Uterus (tissue), 4 donors: ENCODE measurements around the gene TUB. TPM values are rescaled to one million over a fixed set of nuclear protein-coding genes. Genes with fewer than 3 reads are reported as not detected.

Experiments
- DNase-seq, 2 donors: peaks; one replicate each; pipeline ENCODE4 v3.0.0-alpha.2; 2019 to 2020
- H3K27ac ChIP-seq, 2 donors: fragments of 200-600 bp; sonication (generic); 1 replicate in 1 of 2; 2 replicates in 1 of 2; pipeline ENCODE4 v1.5.1; 2016 to 2018
- H3K27me3 ChIP-seq, 2 donors: fragments of 200-600 bp; sonication (generic); one replicate each; pipeline ENCODE4 v1.5.1; 2018 to 2019; ENCODE audit warnings: control low read depth in 1 of 2
- H3K36me3 ChIP-seq, 2 donors: fragments of 200-600 bp; sonication (generic); one replicate each; pipeline ENCODE4 v1.5.1; 2019; ENCODE audit warnings: control low read depth in 1 of 2
- H3K4me1 ChIP-seq, 2 donors: fragments of 200-600 bp; sonication (generic); one replicate each; pipeline ENCODE4 v1.5.1; 2018 to 2019; ENCODE audit warnings: control low read depth in 1 of 2
- H3K4me3 ChIP-seq, 2 donors: fragments of 200-600 bp; sonication (generic); 1 replicate in 1 of 2; 2 replicates in 1 of 2; pipeline ENCODE4 v1.5.1; 2018 to 2019; ENCODE audit warnings: mild to moderate bottlenecking in 1 of 2
- H3K9me3 ChIP-seq, 2 donors: fragments of 200-600 bp; sonication (generic); one replicate each; pipeline ENCODE4 v1.5.1; 2019; ENCODE audit warnings: control low read depth in 1 of 2
- POLR2A ChIP-seq, 2 donors: fragments of 450-650 bp; IDR thresholded peaks; one replicate each; pipeline ENCODE4 v1.6.1; 2016; ENCODE audit warnings: antibody characterized with exemption in 2 of 2, mild to moderate bottlenecking in 1 of 2, moderate library complexity in 1 of 2
- intact Hi-C: fragments of 100-400 bp; cut with DNase I; formaldehyde crosslinking; loops from one replicate; pipeline ENCODE4 v1.15.1; 2023; ENCODE audit warnings: low total_unique reads
- total RNA-seq, 4 donors: library from RNA; depleted of rRNA in 3 of 4; stranded (reverse); fragments of >200 nt in 3 of 4; gene quantifications; one replicate each; pipeline versions ENCODE4 v1.1.0 to v1.2.4, GENCODE V29; 2014 to 2023
- TF ChIP-seq, protein P1 (sequence below), 4 experiments: fragments of 200-600 bp in 2 of 4; fragments of 450-650 bp in 2 of 4; sonication (generic) in 2 of 4; IDR thresholded peaks; one replicate each; pipeline ENCODE4 v1.5.1; 2016 to 2019; ENCODE audit warnings: antibody characterized with exemption in 4 of 4, mild to moderate bottlenecking in 2 of 4, moderate library complexity in 1 of 4
- donor health status: DM: yes; HTN: yes; CAD: no.

Gene TUB, protein sequence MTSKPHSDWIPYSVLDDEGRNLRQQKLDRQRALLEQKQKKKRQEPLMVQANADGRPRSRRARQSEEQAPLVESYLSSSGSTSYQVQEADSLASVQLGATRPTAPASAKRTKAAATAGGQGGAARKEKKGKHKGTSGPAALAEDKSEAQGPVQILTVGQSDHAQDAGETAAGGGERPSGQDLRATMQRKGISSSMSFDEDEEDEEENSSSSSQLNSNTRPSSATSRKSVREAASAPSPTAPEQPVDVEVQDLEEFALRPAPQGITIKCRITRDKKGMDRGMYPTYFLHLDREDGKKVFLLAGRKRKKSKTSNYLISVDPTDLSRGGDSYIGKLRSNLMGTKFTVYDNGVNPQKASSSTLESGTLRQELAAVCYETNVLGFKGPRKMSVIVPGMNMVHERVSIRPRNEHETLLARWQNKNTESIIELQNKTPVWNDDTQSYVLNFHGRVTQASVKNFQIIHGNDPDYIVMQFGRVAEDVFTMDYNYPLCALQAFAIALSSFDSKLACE
- total RNA-seq = 10 to 100 TPM; 12.6 to 57.4 (median 37.8) TPM

DNA sequence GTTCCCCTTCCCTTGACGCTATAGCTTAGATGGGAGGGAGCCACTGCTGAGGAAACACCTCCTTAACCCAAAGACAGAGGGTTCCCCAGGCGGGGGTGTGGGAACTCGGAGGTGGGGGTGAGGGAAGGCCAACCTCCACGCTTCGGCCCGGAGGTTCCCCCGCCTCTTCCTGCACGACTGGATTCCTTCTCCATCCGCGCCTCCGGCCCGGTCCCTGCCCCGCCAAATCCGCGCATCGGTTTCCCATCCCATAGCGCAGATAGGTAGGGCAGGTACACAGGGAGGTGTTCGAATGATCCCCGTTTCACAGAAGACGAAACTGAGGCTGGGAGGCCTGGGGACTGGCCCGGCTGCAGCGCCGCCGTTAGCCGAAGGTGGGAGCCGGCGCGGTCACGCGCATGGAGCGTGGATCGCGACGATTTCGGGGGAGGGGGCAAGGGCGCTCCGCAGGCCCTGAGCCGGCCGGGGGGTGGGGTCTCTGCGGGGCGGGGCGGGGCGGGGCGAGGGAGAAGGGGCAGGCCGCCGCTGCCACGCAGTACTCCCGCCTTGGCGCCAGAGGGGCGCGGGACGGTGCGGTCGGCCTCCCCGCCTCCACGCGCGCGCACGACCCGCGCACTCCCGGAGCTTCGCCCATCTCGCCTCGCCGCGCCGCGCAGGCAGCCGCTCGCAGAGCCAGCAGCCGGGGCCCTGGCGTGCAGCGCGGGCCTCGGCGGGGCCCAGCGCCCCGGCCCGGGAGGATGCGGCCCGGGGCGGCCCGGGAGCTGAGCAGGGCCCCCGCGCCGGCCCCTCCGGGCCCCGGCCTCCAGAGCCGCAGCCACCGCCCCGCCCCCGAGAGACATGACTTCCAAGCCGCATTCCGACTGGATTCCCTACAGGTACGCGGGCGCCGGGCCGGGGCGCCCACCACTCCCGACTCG, at the start of gene TUB:
Gene TUB, plus strand, starts transcription at position 538 of the 917 bp plus-strand sequence. Its CDS starts 300 bp downstream, at position 838.
- H3K27me3 ChIP-seq = no peaks in the 10 kb centered on the region
- TF ChIP-seq POLR2A (IDR thresholded peaks at IDR 0.05) = peak in 1 of 2 donors; percentile 55
- TF ChIP-seq, protein P1, sequence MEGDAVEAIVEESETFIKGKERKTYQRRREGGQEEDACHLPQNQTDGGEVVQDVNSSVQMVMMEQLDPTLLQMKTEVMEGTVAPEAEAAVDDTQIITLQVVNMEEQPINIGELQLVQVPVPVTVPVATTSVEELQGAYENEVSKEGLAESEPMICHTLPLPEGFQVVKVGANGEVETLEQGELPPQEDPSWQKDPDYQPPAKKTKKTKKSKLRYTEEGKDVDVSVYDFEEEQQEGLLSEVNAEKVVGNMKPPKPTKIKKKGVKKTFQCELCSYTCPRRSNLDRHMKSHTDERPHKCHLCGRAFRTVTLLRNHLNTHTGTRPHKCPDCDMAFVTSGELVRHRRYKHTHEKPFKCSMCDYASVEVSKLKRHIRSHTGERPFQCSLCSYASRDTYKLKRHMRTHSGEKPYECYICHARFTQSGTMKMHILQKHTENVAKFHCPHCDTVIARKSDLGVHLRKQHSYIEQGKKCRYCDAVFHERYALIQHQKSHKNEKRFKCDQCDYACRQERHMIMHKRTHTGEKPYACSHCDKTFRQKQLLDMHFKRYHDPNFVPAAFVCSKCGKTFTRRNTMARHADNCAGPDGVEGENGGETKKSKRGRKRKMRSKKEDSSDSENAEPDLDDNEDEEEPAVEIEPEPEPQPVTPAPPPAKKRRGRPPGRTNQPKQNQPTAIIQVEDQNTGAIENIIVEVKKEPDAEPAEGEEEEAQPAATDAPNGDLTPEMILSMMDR (IDR thresholded peaks at IDR 0.05) = peak in 1 of 4 experiments; percentile 25
- H3K4me3 ChIP-seq = peak within 1 kb of the TSS; percentile 49 to 67
- no peaks in the 10 kb centered on the region for H3K36me3 ChIP-seq
- DNase-seq = peak in 1 of 2 donors; percentile 60
- H3K4me1 ChIP-seq = peaks cover 0 to 8% of the 10 kb centered on the region in 2 donors
- intact Hi-C loops = no loop called here
- peak within 1 kb of the TSS; percentile 67 to 87 for H3K27ac ChIP-seq
- no peaks in the 10 kb centered on the region for H3K9me3 ChIP-seq

DNA sequence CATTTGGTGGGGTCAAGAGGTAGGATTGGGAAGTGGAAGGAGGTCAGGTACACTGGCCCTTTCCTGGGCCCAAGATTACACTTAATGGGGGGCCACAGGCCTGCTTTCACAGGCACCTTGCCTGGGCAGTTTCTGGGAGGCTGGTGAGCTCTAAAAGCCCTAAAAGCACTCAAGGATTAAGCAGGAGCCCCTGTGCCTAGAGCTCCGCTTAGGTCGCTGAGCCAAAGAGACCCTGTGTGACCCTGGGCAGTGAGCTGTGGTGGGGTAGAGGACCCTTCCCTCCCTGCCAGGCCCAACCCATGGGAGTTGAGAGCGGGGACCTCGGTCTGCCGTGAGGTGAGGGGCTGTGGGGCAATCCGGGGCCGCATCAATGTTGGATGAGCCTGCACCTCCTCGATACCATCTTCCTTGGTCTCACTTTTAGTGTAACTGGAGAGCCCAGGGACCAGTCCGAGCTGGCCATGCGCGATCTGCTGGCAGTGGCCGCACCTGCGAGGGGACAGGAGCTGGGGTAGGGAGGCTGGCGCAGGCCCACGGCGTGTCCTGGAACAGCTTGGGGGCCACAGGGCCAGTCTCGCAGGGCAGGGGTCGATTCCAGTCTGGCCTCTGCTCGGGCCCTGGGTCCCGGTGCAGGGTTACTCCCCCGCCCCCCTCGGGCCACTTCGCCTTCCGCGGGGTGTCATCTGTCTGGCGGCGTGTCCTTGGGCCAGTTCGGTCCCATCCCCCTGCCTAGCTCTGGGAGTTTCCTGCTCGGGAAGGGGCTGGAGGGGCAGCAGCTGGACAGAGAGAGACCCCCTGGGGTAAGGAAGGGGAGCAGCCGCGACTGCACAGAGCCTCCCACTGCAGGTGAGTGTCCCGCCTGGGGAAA, 49.5 kb upstream of the TUB start:
- TF ChIP-seq, protein P1 (IDR thresholded peaks at IDR 0.05) = no peak
- no peaks in the 10 kb centered on the region for H3K4me1 ChIP-seq
- H3K27ac ChIP-seq = no peak overlapping the region
- intact Hi-C loops = loop anchor here (5.0 kb wide), 1 partner anchor 66 kb away; no protein-coding TSS in a partner anchor
- no peaks in the 10 kb centered on the region for H3K9me3 ChIP-seq
- H3K36me3 ChIP-seq = no peaks in the 10 kb centered on the region
- no peak overlapping the region for H3K4me3 ChIP-seq
- no peaks in the 10 kb centered on the region for H3K27me3 ChIP-seq
- DNase-seq = no peak

DNA sequence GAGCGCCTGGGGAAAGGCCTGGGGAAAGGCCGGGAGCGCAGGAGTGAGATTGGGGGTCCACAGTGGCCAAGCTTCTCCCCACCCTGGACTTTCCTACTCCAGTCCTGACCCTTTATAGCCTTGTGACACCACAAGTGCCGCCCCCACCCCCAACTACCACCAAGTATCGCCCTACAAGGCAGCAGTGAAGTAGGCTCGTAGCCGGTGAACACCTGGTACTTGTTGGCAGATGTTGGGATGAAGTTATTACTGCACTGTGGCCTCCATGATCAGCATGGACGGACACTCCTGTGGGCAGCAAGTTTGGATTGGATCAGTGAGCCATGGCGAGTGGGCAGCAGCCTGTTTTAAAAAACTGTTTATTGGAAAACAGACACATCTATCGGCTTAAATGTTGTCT, 48.9 kb upstream of the TUB start:
- no peaks in the 10 kb centered on the region for H3K27me3 ChIP-seq
- H3K27ac ChIP-seq = no peak overlapping the region
- H3K4me3 ChIP-seq = no peak overlapping the region
- no peak for TF ChIP-seq POLR2A (IDR thresholded peaks at IDR 0.05)
- TF ChIP-seq, protein P1 (IDR thresholded peaks at IDR 0.05) = no peak
- no peak for DNase-seq
- intact Hi-C loops = loop anchor here (5.0 kb wide), 1 partner anchor 65 kb away; no protein-coding TSS in a partner anchor
- no peaks in the 10 kb centered on the region for H3K36me3 ChIP-seq
- no peaks in the 10 kb centered on the region for H3K9me3 ChIP-seq
- H3K4me1 ChIP-seq = no peaks in the 10 kb centered on the region

DNA sequence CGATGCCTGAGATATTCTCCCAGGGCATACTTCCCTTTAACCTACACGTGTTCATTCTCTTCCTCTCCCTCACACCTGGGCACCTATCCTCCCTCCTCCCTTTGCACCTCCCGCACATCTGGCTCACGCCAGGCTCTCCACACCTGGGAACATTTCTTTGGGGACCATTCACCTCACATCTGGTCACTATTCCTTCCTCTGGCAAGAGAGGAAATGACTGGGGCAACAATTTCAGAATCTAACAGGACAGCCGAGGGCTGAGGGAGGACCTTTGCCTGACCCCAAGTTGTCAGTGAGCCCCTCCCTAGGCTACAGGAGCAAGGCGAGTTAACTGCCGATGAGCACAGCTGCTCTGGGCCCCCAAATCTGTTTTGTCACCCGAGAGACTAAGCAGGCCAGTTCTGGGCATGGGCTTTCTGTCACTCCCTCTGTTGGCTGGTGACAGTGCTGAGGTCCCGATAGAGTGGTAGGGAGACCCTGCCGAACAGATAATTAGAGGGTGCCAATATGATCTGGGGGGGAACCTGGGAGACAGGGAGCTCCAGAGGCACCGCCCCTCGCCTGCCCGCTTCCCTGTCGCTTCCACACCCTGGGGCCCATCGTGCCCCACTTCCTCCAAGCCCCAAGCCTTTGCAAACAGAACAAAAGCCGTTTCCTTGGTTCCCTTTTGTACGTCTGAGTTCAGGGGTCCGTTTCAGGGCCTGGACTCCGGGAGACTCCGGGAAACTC, 48.3 kb upstream of the TUB start:
- no peak overlapping the region for H3K27ac ChIP-seq
- DNase-seq = no peak
- no peaks in the 10 kb centered on the region for H3K9me3 ChIP-seq
- intact Hi-C loops = loop anchor here (5.0 kb wide), 1 partner anchor 65 kb away; no protein-coding TSS in a partner anchor
- H3K4me3 ChIP-seq = no peak overlapping the region
- no peaks in the 10 kb centered on the region for H3K36me3 ChIP-seq
- no peaks in the 10 kb centered on the region for H3K27me3 ChIP-seq
- no peaks in the 10 kb centered on the region for H3K4me1 ChIP-seq
- TF ChIP-seq, protein P1 (IDR thresholded peaks at IDR 0.05) = no peak
- TF ChIP-seq POLR2A (IDR thresholded peaks at IDR 0.05) = no peak
